Esophagus squamous epithelium (tissue), 5 donors: Measurements from ENCODE around the gene TPSAB1. TPM values are rescaled to one million over a fixed set of nuclear protein-coding genes. Genes with fewer than 3 reads are reported as not detected.
"Not testable (repeated sequence)": the region's sequence is repeated elsewhere in the genome, so short reads cannot be mapped to it uniquely, and the experiment has no call there.

Experiments used
- DNase-seq: peaks from one replicate; lab custom pipeline; 2025; lab: John Stamatoyannopoulos, UW
- H3K27ac ChIP-seq, 4 donors: fragments of 200-600 bp; sonication (generic); one replicate each; pipeline ENCODE4 v1.5.1; 2016 to 2019; ENCODE audit warnings: mild to moderate bottlenecking in 1 of 4
- H3K27me3 ChIP-seq, 4 donors: fragments of 200-600 bp; sonication (generic); 1 replicate in 3 of 4; 2 replicates in 1 of 4; pipeline versions ENCODE4 v1.5.1 to v1.6.0; 2017 to 2021; ENCODE audit warnings: antibody characterized with exemption in 1 of 4
- H3K36me3 ChIP-seq, 3 donors: fragments of 200-600 bp; sonication (generic); one replicate each; pipeline ENCODE4 v1.5.1; 2016 to 2019
- H3K4me1 ChIP-seq, 3 donors: fragments of 200-600 bp; sonication (generic); one replicate each; pipeline ENCODE4 v1.5.1; 2017 to 2019
- H3K4me3 ChIP-seq, 4 donors: fragments of 200-600 bp; sonication (generic); 1 replicate in 3 of 4; 2 replicates in 1 of 4; pipeline ENCODE4 v1.5.1; 2016 to 2019; ENCODE audit warnings: mild to moderate bottlenecking in 2 of 4, moderate library complexity in 1 of 4
- H3K9me3 ChIP-seq, 3 donors: fragments of 200-600 bp; sonication (generic); one replicate each; pipeline ENCODE4 v1.5.1; 2016 to 2019
- CTCF ChIP-seq, 6 experiments: fragments of 450-650 bp in 4 of 6; fragments of 200-600 bp in 2 of 6; sonication (generic) in 2 of 6; IDR thresholded peaks; one replicate each; pipeline ENCODE4 v1.5.1; 2016 to 2019; ENCODE audit warnings: antibody characterized with exemption in 6 of 6, mild to moderate bottlenecking in 4 of 6, moderate library complexity in 4 of 6
- POLR2A ChIP-seq, 4 donors: fragments of 450-650 bp; IDR thresholded peaks; one replicate each; pipeline ENCODE4 v1.6.1; 2017; ENCODE audit warnings: antibody characterized with exemption in 4 of 4, mild to moderate bottlenecking in 4 of 4, moderate library complexity in 3 of 4
- WGBS, 2 donors: methylation state at CpG; one replicate each; pipeline ENCODE4 v1.1.5; 2018; 5-methylcytosine and 5-hydroxymethylcytosine counted together
- intact Hi-C: fragments of 100-400 bp; cut with DNase I; formaldehyde crosslinking; loops from one replicate; pipeline ENCODE4 v1.15.0; 2022
- total RNA-seq, 4 donors: library from RNA; depleted of rRNA; stranded (reverse); fragments of >200 nt; gene quantifications; one replicate each; pipeline ENCODE4 v1.1.0, GENCODE V29; 2016
- donor health status: DM: yes; HTN: yes; CAD: no.

The TPSAB1 gene
- total RNA-seq, 4 donors from 2014 or later: 3.0 to 395 (median 16.7) TPM

GRCh38 chr16:1225051-1225451 is 15.5 kb upstream of the TPSAB1 start, which contains the start of gene TPSG1:
Gene TPSG1 (minus strand): TSS chr16:1225268. CDS start chr16:1225252, 16 bp downstream.
- H3K9me3 ChIP-seq: no peaks in the 10 kb centered on the region
- peak within 1 kb of the TSS in 2 of 4 donors; percentile 14 to 17 for H3K27ac ChIP-seq
- TF ChIP-seq POLR2A (IDR thresholded peaks at IDR 0.05) (no peak), CTCF (IDR thresholded peaks at IDR 0.05) (no peak)
- intact Hi-C loops: no loop called here
- WGBS, 2 donors: 24% methylated on average over 4 of the region's 10 CpGs; no CpG with 5 or more reads in 1 of the 2 donors
- DNase-seq: no peak
- no peaks in the 10 kb centered on the region for H3K4me1 ChIP-seq
- no peak within 1 kb of the TSS for H3K4me3 ChIP-seq
- H3K27me3 ChIP-seq: peaks cover 0 to 15% (median 0%) of the 10 kb centered on the region in 4 donors
- no peaks in the 10 kb centered on the region for H3K36me3 ChIP-seq

- peak overlapping the region in 1 of 4 donors; percentile 14 for H3K27ac ChIP-seq
- H3K9me3 ChIP-seq, H3K36me3 ChIP-seq, DNase-seq, H3K4me1 ChIP-seq, H3K4me3 ChIP-seq, intact Hi-C loops: not testable (repeated sequence)
- 60% methylated on average over 2 of the region's 24 CpGs; no CpG with 5 or more reads in 1 of the 2 donors for WGBS, 2 donors
- H3K27me3 ChIP-seq: peaks cover 0 to 21% (median 0%) of the 10 kb centered on the region in 4 donors
These were observed 14.7 kb upstream of the TPSAB1 start for GRCh38 chr16:1225728-1226311.

GRCh38 chr16:1226692-1227091 is 13.8 kb upstream of the TPSAB1 start:
- H3K36me3 ChIP-seq, intact Hi-C loops, DNase-seq, H3K4me3 ChIP-seq, H3K9me3 ChIP-seq, H3K4me1 ChIP-seq, H3K27ac ChIP-seq: not testable (repeated sequence)
- peaks cover 0 to 22% (median 0%) of the 10 kb centered on the region in 4 donors for H3K27me3 ChIP-seq
- no CpG with 5 or more reads among the region's 14 CpGs for WGBS, 2 donors

GRCh38 chr16:1228227-1228626 is 12.3 kb upstream of the TPSAB1 start:
- H3K4me3 ChIP-seq, intact Hi-C loops, H3K4me1 ChIP-seq, H3K27ac ChIP-seq, H3K9me3 ChIP-seq, DNase-seq, H3K36me3 ChIP-seq: not testable (repeated sequence)
- WGBS, 2 donors: no CpG with 5 or more reads among the region's 7 CpGs
- H3K27me3 ChIP-seq: peaks cover 0 to 22% (median 0%) of the 10 kb centered on the region in 4 donors

GRCh38 chr16:1229476-1229875 is 11.0 kb upstream of the TPSAB1 start:
- intact Hi-C loops, H3K36me3 ChIP-seq, DNase-seq, H3K4me3 ChIP-seq, H3K9me3 ChIP-seq, H3K4me1 ChIP-seq, H3K27ac ChIP-seq: not testable (repeated sequence)
- H3K27me3 ChIP-seq: peaks cover 0 to 21% (median 0%) of the 10 kb centered on the region in 4 donors
- WGBS, 2 donors: no CpG with 5 or more reads among the region's 13 CpGs

- H3K36me3 ChIP-seq, H3K27ac ChIP-seq, H3K4me1 ChIP-seq, H3K4me3 ChIP-seq, H3K9me3 ChIP-seq, intact Hi-C loops, DNase-seq: not testable (repeated sequence)
- WGBS, 2 donors: no CpG with 5 or more reads among the region's 11 CpGs
- peaks cover 0 to 15% (median 0%) of the 10 kb centered on the region in 4 donors for H3K27me3 ChIP-seq
These were observed 10.4 kb upstream of the TPSAB1 start, which contains the start of gene TPSB2 for GRCh38 chr16:1230084-1230470. Gene TPSB2 (minus strand): TSS chr16:1230184. CDS start chr16:1229951, 233 bp downstream.

GRCh38 chr16:1230471-1231212 is 9.9 kb upstream of the TPSAB1 start:
- H3K9me3 ChIP-seq, intact Hi-C loops: not testable (repeated sequence)

GRCh38 chr16:1231301-1231700 is 9.2 kb upstream of the TPSAB1 start:
- H3K27ac ChIP-seq, DNase-seq, intact Hi-C loops, H3K4me1 ChIP-seq, H3K36me3 ChIP-seq, H3K9me3 ChIP-seq, H3K4me3 ChIP-seq, H3K27me3 ChIP-seq: not testable (repeated sequence)
- no CpG with 5 or more reads among the region's 7 CpGs for WGBS, 2 donors

More at GRCh38 chr16:1230471-1231212, 9.9 kb upstream of the TPSAB1 start:
- not testable (repeated sequence) for H3K27ac ChIP-seq, H3K36me3 ChIP-seq, H3K4me3 ChIP-seq, DNase-seq, H3K4me1 ChIP-seq
- 60% methylated on average over 1 of the region's 17 CpGs; no CpG with 5 or more reads in 1 of the 2 donors for WGBS, 2 donors
- peaks cover 0 to 10% (median 0%) of the 10 kb centered on the region in 4 donors for H3K27me3 ChIP-seq

- H3K4me1 ChIP-seq, intact Hi-C loops: not testable (repeated sequence)
- no CpG with 5 or more reads among the region's 47 CpGs for WGBS, 2 donors
These were observed 8.3 kb upstream of the TPSAB1 start for GRCh38 chr16:1232049-1232748.

GRCh38 chr16:1236659-1237058 is 3.8 kb upstream of the TPSAB1 start:
- DNase-seq, H3K27me3 ChIP-seq, H3K4me1 ChIP-seq, H3K4me3 ChIP-seq, H3K9me3 ChIP-seq, intact Hi-C loops, H3K27ac ChIP-seq, H3K36me3 ChIP-seq: not testable (repeated sequence)
- WGBS, 2 donors: no CpG with 5 or more reads among the region's 29 CpGs

More at GRCh38 chr16:1232049-1232748, 8.3 kb upstream of the TPSAB1 start:
- H3K4me3 ChIP-seq, H3K9me3 ChIP-seq, H3K27ac ChIP-seq, H3K27me3 ChIP-seq, H3K36me3 ChIP-seq, DNase-seq: not testable (repeated sequence)
